Naive thymus-derived CD4-positive, alpha-beta T cell (primary cell): Measurements from ENCODE around the gene MRPL27. TPM values are rescaled to one million over a fixed set of nuclear protein-coding genes. Genes with fewer than 3 reads are reported as not detected.
A peak's percentile ranks its signal among the peaks of the same experiment; 100 is the strongest.
"Not testable (repeated sequence)": the region's sequence is repeated elsewhere in the genome, so short reads cannot be mapped to it uniquely, and the experiment has no call there.

Experiments used
- ATAC-seq: fragments of 150-1000 bp; cut with Tn5 transposase; 2 replicates; pipeline ENCODE4 v1.10.0; 2021; ENCODE audit warnings: mild to moderate bottlenecking, moderate library complexity
- CTCF ChIA-PET: fragments of 350-600 bp; sonication (Branson Sonifier 250); formaldehyde crosslinking; loops from one replicate; lab custom pipeline; 2021; ENCODE audit warnings: antibody characterized with exemption; lab: Charles Lee
- POLR2A ChIA-PET: fragments of 350-600 bp; sonication (Branson Sonifier 250); formaldehyde crosslinking; loops from one replicate; lab custom pipeline; 2021; ENCODE audit warnings: antibody characterized with exemption, inconsistent platforms; lab: Charles Lee
- DNase-seq, 9 donors: peaks; one replicate each; pipeline versions ENCODE4 v3.0.0 to v3.0.0-alpha.2; 2020 to 2022; ENCODE audit warnings: mixed read lengths in 1 of 9
- H3K27ac ChIP-seq: one replicate; pipeline ENCODE4 v1.7.0; 2013; ENCODE audit warnings: mild to moderate bottlenecking, low read depth, low read length, moderate library complexity
- H3K27me3 ChIP-seq, 2 donors: one replicate each; pipeline ENCODE4 v1.7.0; 2013; ENCODE audit warnings: low read length in 2 of 2, mild to moderate bottlenecking in 2 of 2, moderate library complexity in 2 of 2; ENCODE audit not compliant: control insufficient read depth in 2 of 2, insufficient read depth in 2 of 2
- H3K36me3 ChIP-seq, 3 experiments: 1 replicate in 2 of 3; 2 replicates in 1 of 3; pipeline ENCODE4 v1.7.0; 2013; ENCODE audit warnings: low read length in 3 of 3, mild to moderate bottlenecking in 3 of 3, moderate library complexity in 1 of 3; ENCODE audit not compliant: insufficient read depth in 3 of 3, control insufficient read depth in 2 of 3
- H3K4me1 ChIP-seq, 2 donors: one replicate each; pipeline ENCODE4 v1.7.0; 2013; ENCODE audit warnings: low read length in 2 of 2, mild to moderate bottlenecking in 2 of 2, moderate library complexity in 1 of 2; ENCODE audit not compliant: control insufficient read depth in 2 of 2, insufficient read depth in 2 of 2
- H3K4me3 ChIP-seq: 2 replicates; pipeline ENCODE4 v1.7.0; 2013; ENCODE audit warnings: mild to moderate bottlenecking, low read length
- H3K9me3 ChIP-seq, 3 experiments: 1 replicate in 2 of 3; 2 replicates in 1 of 3; pipeline ENCODE4 v1.7.0; 2013; ENCODE audit warnings: low read length in 3 of 3; ENCODE audit not compliant: control insufficient read depth in 2 of 3
- H3K27ac Mint-ChIP-seq, 9 donors: one replicate each; pipeline ENCODE4 v1.8.0; 2020 to 2022; ENCODE audit warnings: mixed read lengths in 9 of 9, mild to moderate bottlenecking in 8 of 9, moderate library complexity in 5 of 9, inconsistent platforms in 2 of 9
- H3K27me3 Mint-ChIP-seq, 5 donors: one replicate each; pipeline ENCODE4 v1.8.0; 2021 to 2022; ENCODE audit warnings: mixed read lengths in 5 of 5, mild to moderate bottlenecking in 1 of 5
- H3K36me3 Mint-ChIP-seq, 5 donors: one replicate each; pipeline ENCODE4 v1.8.0; 2020 to 2022; ENCODE audit warnings: mixed read lengths in 5 of 5, mild to moderate bottlenecking in 3 of 5, inconsistent platforms in 1 of 5
- H3K4me1 Mint-ChIP-seq, 7 donors: one replicate each; pipeline ENCODE4 v1.8.0; 2020 to 2022; ENCODE audit warnings: mixed read lengths in 7 of 7, mild to moderate bottlenecking in 3 of 7, inconsistent platforms in 1 of 7
- H3K4me3 Mint-ChIP-seq, 10 donors: one replicate each; pipeline ENCODE4 v1.8.0; 2020 to 2022; ENCODE audit warnings: mild to moderate bottlenecking in 10 of 10, mixed read lengths in 10 of 10, moderate library complexity in 6 of 10, inconsistent platforms in 2 of 10
- H3K9me3 Mint-ChIP-seq, 11 donors: one replicate each; pipeline ENCODE4 v1.8.0; 2020 to 2022; ENCODE audit warnings: mixed read lengths in 11 of 11, mild to moderate bottlenecking in 4 of 11, inconsistent platforms in 1 of 11, moderate library complexity in 1 of 11
- intact Hi-C, 2 donors: fragments of 100-400 bp; cut with micrococcal nuclease; formaldehyde crosslinking; loops; one replicate each; pipeline ENCODE4 v1.15.1; 2023
- polyA plus RNA-seq, 2 donors: library from polyadenylated mRNA; unstranded; fragments of 300-500 nt; fragmentation: Illumina TruSeq; gene quantifications; one replicate each; pipeline ENCODE4 v1.2.3, GENCODE V29; 2021
- total RNA-seq, 6 experiments: library from RNA in 5 of 6; stranded (reverse) in 5 of 6; gene quantifications; 1 replicate in 5 of 6; 2 replicates in 1 of 6; pipeline ENCODE4 v1.2.3 and lab custom pipeline; 2021 to 2026

MRPL27 gene
- total and polyA plus RNA-seq, 7 experiments from 2014 or later: 29.5 to 64.7 (median 34.4) TPM

- peaks cover 2 to 11% (median 7%) of the 10 kb centered on the region in 11 donors for H3K9me3 Mint-ChIP-seq
- no peak overlapping the region for H3K4me3 Mint-ChIP-seq
- Histone ChIP-seq H3K9me3 (peaks cover 0 to 3% (median 0%) of the 10 kb centered on the region in 3 experiments), H3K4me1 (no peaks in the 10 kb centered on the region), H3K27ac (no peak overlapping the region), H3K4me3 (no peak overlapping the region), H3K27me3 (no peaks in the 10 kb centered on the region), H3K36me3 (no peaks in the 10 kb centered on the region)
- CTCF ChIA-PET: no interaction called here
- POLR2A ChIA-PET: no interaction called here
- peaks cover 0 to 42% (median 0%) of the 10 kb centered on the region in 5 donors for H3K27me3 Mint-ChIP-seq
- DNase-seq (no peak), ATAC-seq (no peak)
- H3K4me1 Mint-ChIP-seq: peaks cover under 1 to 7% (median 3%) of the 10 kb centered on the region in 7 donors
- H3K36me3 Mint-ChIP-seq: peaks cover 0 to 7% (median 4%) of the 10 kb centered on the region in 5 donors
- intact Hi-C loops: no loop called here
- no peak overlapping the region for H3K27ac Mint-ChIP-seq
Measured at GRCh38 chr17:50414808-50415207, 41.8 kb upstream of the MRPL27 start.

- no peak overlapping the region for H3K4me3 Mint-ChIP-seq
- no peaks in the 10 kb centered on the region for H3K4me1 ChIP-seq
- POLR2A ChIA-PET: interaction anchor here (0.6 kb wide), 1 partner anchor 14 kb away, joined by 3 read pairs; no protein-coding TSS in a partner anchor
- peaks cover 0 to 5% (median 0%) of the 10 kb centered on the region in 11 donors for H3K9me3 Mint-ChIP-seq
- no peaks in the 10 kb centered on the region for H3K9me3 ChIP-seq
- CTCF ChIA-PET: no interaction called here
- H3K27ac ChIP-seq: no peak overlapping the region
- ATAC-seq (no peak), DNase-seq (no peak)
- intact Hi-C loops: no loop called here
- H3K4me1 Mint-ChIP-seq: no peaks in the 10 kb centered on the region
- no peaks in the 10 kb centered on the region for H3K36me3 ChIP-seq
- no peak overlapping the region for H3K27ac Mint-ChIP-seq
- H3K27me3 Mint-ChIP-seq: peaks cover 0 to 37% (median 0%) of the 10 kb centered on the region in 5 donors
- H3K4me3 ChIP-seq: no peak overlapping the region
- no peaks in the 10 kb centered on the region for H3K27me3 ChIP-seq
- no peaks in the 10 kb centered on the region for H3K36me3 Mint-ChIP-seq
Measured at GRCh38 chr17:50412188-50412732, 39.3 kb upstream of the MRPL27 start.

- Mint-ChIP-seq H3K9me3 (peaks cover 0 to 5% (median 0%) of the 10 kb centered on the region in 11 donors), H3K27ac (no peak overlapping the region), H3K4me3 (no peak overlapping the region), H3K36me3 (no peaks in the 10 kb centered on the region), H3K4me1 (peaks cover 0 to 2% (median 0%) of the 10 kb centered on the region in 7 donors), H3K27me3 (peaks cover 6 to 40% (median 15%) of the 10 kb centered on the region in 5 donors)
- intact Hi-C loops: no loop called here
- ATAC-seq (no peak), DNase-seq (no peak)
- Histone ChIP-seq H3K27me3 (no peaks in the 10 kb centered on the region), H3K4me3 (no peak overlapping the region), H3K36me3 (no peaks in the 10 kb centered on the region), H3K4me1 (no peaks in the 10 kb centered on the region), H3K27ac (no peak overlapping the region), H3K9me3 (no peaks in the 10 kb centered on the region)
- CTCF ChIA-PET: no interaction called here
- POLR2A ChIA-PET: no interaction called here
Measured at GRCh38 chr17:50407921-50408320, 34.9 kb upstream of the MRPL27 start.

GRCh38 chr17:50406578-50406977 is 33.6 kb upstream of the MRPL27 start:
- H3K4me1 Mint-ChIP-seq: peaks cover 0 to 2% (median 0%) of the 10 kb centered on the region in 7 donors
- H3K4me3 ChIP-seq: no peak overlapping the region
- ChIA-PET CTCF (no interaction called here), POLR2A (interaction anchor here (0.7 kb wide), 1 partner anchor 9 kb away, joined by 3 read pairs; no protein-coding TSS in a partner anchor)
- intact Hi-C loops: no loop called here
- no peaks in the 10 kb centered on the region for H3K4me1 ChIP-seq
- H3K4me3 Mint-ChIP-seq: no peak overlapping the region
- no peaks in the 10 kb centered on the region for H3K9me3 ChIP-seq
- no peaks in the 10 kb centered on the region for H3K27me3 ChIP-seq
- DNase-seq (no peak), ATAC-seq (no peak)
- H3K9me3 Mint-ChIP-seq: no peaks in the 10 kb centered on the region
- H3K36me3 Mint-ChIP-seq: no peaks in the 10 kb centered on the region
- H3K36me3 ChIP-seq: no peaks in the 10 kb centered on the region
- H3K27me3 Mint-ChIP-seq: peaks cover 6 to 30% (median 10%) of the 10 kb centered on the region in 5 donors
- no peak overlapping the region for H3K27ac ChIP-seq
- no peak overlapping the region for H3K27ac Mint-ChIP-seq

- H3K36me3 ChIP-seq, ATAC-seq, CTCF ChIA-PET, POLR2A ChIA-PET, H3K4me1 ChIP-seq, DNase-seq, H3K4me1 Mint-ChIP-seq, H3K9me3 ChIP-seq, H3K27me3 ChIP-seq, H3K27ac ChIP-seq, H3K4me3 ChIP-seq, H3K27ac Mint-ChIP-seq, intact Hi-C loops, H3K36me3 Mint-ChIP-seq, H3K4me3 Mint-ChIP-seq, H3K9me3 Mint-ChIP-seq: not testable (repeated sequence)
- H3K27me3 Mint-ChIP-seq: peaks cover 6 to 28% (median 10%) of the 10 kb centered on the region in 5 donors
Measured at GRCh38 chr17:50405351-50405750, 32.4 kb upstream of the MRPL27 start.

- peaks cover 16 to 32% (median 23%) of the 10 kb centered on the region in 7 donors for H3K4me1 Mint-ChIP-seq
- Histone ChIP-seq H3K36me3 (peaks cover 0 to 11% (median 0%) of the 10 kb centered on the region in 3 experiments), H3K4me1 (peaks cover 15 to 18% of the 10 kb centered on the region in 2 donors)
- POLR2A ChIA-PET, H3K9me3 Mint-ChIP-seq, H3K27me3 Mint-ChIP-seq, DNase-seq, H3K27me3 ChIP-seq, H3K9me3 ChIP-seq, H3K27ac ChIP-seq, H3K4me3 Mint-ChIP-seq, ATAC-seq, H3K4me3 ChIP-seq: not testable (repeated sequence)
- intact Hi-C loops: loop anchor here (5.0 to 10.0 kb wide), 2 partner anchors 37 to 305 kb away; partner anchors contain the start of gene ANKRD40 (in 1 of the 2)
- peaks cover 0 to 11% (median 0%) of the 10 kb centered on the region in 5 donors for H3K36me3 Mint-ChIP-seq
- H3K27ac Mint-ChIP-seq: peak overlapping the region in 1 of 9 donors; percentile 49
- CTCF ChIA-PET: interaction anchor here (5.0 kb wide), 1 partner anchor 37 kb away, joined by 44 read pairs; no protein-coding TSS in a partner anchor
Measured at GRCh38 chr17:50399591-50399990, 26.6 kb upstream of the MRPL27 start.
